Fibroblast of mammary gland (primary cell): ENCODE results near the gene THBS3.
A peak's percentile ranks its signal among the peaks of the same experiment; 100 is the strongest.
"Not testable (repeated sequence)": the region's sequence is repeated elsewhere in the genome, so short reads cannot be mapped to it uniquely, and the experiment has no call there.

ENCODE experiments used
- DNase-seq: peaks from one replicate; pipeline ENCODE4 v3.0.0-alpha.2; 2010; ENCODE audit warnings: low read depth
- H3K4me3 ChIP-seq: 2 replicates; pipeline ENCODE4 v1.5.1; 2011; ENCODE audit warnings: low read depth, mild to moderate bottlenecking, low read length, moderate library complexity; ENCODE audit not compliant: control insufficient read depth
- CTCF ChIP-seq: conservative IDR thresholded peaks from 2 replicates; pipeline ENCODE4 v1.5.1; 2011; ENCODE audit warnings: low read depth, low read length, inconsistent platforms; ENCODE audit not compliant: control insufficient read depth, insufficient read depth

Gene THBS3

GRCh38 chr1:155219592-155220031 is 11.9 kb upstream of the THBS3 start:
- DNase-seq: no peak
- H3K4me3 ChIP-seq: no peak overlapping the region
- no peak for TF ChIP-seq CTCF

DNA sequence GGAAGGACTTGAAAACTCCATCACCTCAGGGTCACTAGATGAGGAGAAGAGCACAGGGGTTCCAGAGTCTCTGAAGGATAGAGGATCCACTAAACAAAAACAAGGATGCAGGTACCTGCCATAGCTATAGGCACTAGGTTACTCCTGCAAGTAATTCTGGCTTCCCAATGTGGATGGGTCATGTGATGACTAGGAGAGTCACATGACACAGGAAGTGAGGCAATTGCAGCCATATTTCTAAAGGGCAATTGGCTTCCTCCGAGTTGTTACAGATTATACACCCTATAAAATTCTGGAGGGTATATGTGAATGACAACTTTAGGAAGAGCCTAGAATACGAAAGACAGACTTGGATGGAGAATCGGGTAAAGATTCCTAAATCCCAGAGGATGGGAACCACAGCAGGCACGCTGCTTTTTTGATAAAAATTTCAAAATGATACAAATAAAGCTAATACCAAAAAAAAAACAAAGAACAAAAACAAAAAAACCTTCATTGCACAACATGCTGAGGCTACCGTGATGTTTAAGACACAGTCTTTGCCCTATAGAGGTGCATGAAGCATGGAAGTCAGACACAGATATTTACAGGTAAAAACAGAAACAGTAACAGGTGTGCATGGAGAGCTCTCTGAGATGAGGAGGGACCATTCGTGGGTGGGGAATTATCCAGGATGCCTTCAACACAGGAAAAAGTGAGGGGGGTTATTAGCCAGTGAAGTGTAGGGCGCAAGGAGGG is 11.3 kb upstream of the THBS3 start:
- DNase-seq: peak; percentile 76
- no peak overlapping the region for H3K4me3 ChIP-seq
- TF ChIP-seq CTCF: no peak

DNA sequence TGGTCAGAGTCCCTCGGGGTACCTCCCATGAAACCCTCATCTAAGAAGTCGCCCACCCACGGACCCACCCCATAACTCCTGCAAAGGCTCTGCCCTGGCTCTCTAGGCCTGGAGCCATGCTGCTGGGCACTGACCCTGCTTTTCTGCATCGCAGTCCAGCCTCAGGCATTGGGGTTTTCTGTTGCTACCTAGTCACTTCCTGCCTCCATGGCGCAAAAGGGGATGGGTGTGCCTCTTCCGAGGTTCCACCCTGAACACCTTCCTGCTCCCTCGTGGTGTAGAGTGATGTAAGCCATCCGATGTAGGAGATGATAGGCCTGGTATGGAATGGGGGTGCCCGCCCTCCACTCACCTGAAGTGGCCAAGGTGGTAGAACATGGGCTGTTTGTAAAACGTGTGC is 7.0 kb upstream of the THBS3 start:
- H3K4me3 ChIP-seq, DNase-seq: not testable (repeated sequence)

- not testable (repeated sequence) for H3K4me3 ChIP-seq, DNase-seq
Measured at GRCh38 chr1:155212051-155212440, 4.3 kb upstream of the THBS3 start.

- H3K4me3 ChIP-seq, DNase-seq: not testable (repeated sequence)
Measured at GRCh38 chr1:155211381-155212050, 3.8 kb upstream of the THBS3 start.

- H3K4me3 ChIP-seq: no peak overlapping the region
- TF ChIP-seq CTCF: no peak
Measured at GRCh38 chr1:155210314-155211104, 2.8 kb upstream of the THBS3 start.

GRCh38 chr1:155209312-155209721 is 1.6 kb upstream of the THBS3 start:
- peak overlapping the region; percentile 99 for H3K4me3 ChIP-seq
- no peak for TF ChIP-seq CTCF
- DNase-seq: no peak

More at GRCh38 chr1:155210314-155211104, 2.8 kb upstream of the THBS3 start:
- DNase-seq: no peak
